ENCODE data around the gene IL36B.

IL36B gene

DNA sequence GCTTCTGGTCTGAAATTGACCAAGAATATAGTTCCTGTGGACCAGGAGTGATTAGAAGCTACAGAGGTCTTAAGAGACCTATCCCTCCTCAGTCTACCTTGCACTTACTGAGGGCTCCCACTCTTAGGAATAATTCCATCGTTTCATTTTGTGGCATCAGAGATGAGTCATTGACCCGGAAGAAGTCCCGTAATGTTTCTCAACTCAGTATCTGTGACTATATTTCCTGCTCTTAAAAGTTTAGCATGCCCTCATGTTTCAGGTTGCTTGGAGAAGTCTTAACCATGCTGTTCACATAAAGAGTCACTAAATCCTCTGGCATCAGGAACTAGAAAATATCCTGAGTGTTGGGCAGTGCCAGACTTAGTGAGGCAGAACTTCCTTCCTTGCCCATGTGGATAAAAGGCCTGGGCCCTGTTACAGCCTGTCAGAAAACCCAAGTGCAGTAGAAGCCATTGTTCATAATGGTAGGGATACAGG is 47.6 kb downstream of the IL36B start, which contains the start of gene IL36A:
Gene IL36A, plus strand, starts transcription at position 430 of the 480 bp plus-strand sequence. CDS start 413 bp downstream, outside the sequence.
- DNase-seq, result no peak

DNA sequence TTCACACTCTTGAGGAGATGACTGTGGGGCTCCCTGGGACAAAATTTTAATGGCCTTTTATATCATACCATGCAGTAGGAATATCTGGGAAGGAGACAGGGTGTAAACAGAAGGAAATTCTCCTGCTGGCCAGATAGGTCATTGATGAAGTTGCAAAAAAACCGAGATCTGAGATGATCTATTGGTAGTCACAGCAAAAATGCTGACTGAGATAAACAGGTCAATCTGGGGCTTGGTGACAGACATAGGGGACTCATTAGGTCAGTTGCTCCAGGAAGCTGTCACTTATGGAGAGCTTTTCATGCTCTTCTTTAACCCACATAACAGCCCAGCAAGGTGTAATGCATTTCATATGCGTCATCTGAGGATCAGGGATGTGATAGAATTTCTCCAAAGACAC is 50.0 kb downstream of the IL36B start:
- DNase-seq, result no peak

- DNase-seq, result no peak
Measured at GRCh38 chr2:113000436-113000835, 52.2 kb downstream of the IL36B start.

DNA sequence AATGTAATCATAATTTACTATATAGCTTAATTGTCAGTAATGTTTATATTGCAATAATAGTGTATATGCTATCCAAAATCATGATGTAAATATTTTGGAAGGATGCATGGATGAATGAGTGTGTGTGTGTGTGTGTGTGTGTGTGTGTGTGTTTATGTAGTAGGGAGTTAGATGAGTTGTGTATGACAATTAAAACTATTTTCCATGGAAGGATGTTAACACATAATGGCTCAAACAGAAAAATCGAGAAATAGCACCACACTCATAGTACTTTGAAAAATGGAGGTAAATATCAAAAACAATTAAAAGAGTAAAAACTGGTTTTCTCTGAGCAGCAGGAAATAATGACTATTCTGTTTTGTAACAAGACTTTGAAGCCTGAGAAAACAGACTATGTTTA is 55.5 kb downstream of the IL36B start:
- no peak for DNase-seq

DNA sequence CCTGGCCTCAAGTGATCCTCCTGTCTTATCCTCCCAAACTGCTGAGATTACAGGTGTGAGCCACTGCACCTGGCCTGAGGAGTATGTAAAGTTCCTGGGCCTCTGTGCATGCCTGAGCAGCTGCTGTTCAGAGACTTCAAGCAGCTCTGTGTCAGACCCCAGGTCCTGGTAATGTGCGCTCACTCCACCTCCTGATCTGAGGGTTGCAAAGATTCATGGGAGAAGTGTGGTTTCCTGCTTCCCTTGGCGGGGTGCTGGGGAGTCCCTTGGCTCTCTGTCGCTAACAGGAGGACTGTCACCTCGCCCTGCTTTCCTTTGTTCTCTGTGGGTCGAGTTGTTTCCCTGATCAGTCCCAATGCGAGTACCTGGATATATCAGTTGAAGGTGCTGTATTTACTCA is 56.0 kb downstream of the IL36B start:
- DNase-seq, result no peak

- DNase-seq, result no peak
Measured at GRCh38 chr2:112995346-112995920, 57.2 kb downstream of the IL36B start.

DNA sequence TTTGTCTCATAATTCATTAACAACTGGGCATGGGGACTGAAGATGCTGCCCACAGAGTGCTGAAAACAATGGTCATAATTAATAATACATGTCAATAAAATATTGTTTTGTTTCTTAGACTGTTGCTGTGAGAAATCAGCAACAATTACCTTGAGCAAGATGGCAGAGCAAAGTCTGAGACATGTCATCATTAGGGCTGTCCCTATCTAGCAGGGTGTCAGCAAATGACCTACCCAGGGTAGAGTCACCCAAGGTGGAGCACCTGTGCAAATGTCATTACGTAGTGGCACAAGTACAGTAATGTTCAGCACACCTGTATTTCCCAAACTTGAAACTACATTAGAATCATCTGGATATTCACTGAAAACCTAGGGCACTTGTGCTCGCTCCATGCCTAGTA is 58.0 kb downstream of the IL36B start:
- DNase-seq, result no peak

GRCh38 chr2:112993831-112994230 is 58.8 kb downstream of the IL36B start:
- no peak for DNase-seq

- DNase-seq, result no peak
Measured at GRCh38 chr2:112989611-112990010, 63.1 kb downstream of the IL36B start.

- DNase-seq, result no peak
Measured at GRCh38 chr2:112985090-112985489, 67.6 kb downstream of the IL36B start.

- DNase-seq, result no peak
Measured at GRCh38 chr2:112980537-112980936, 72.1 kb downstream of the IL36B start.

GRCh38 chr2:112979731-112980130 is 72.9 kb downstream of the IL36B start:
- DNase-seq, result no peak

- DNase-seq, result no peak
Measured at GRCh38 chr2:112977559-112978056, 75.1 kb downstream of the IL36B start, which contains the start of gene IL36G. TSS of gene IL36G (plus strand) at chr2:112978006. CDS start at chr2:112978639, 633 bp downstream.

Measured in NCI-H1436 (cell line).